ENCODE results near the gene SLC22A8. TPM values are rescaled to one million over a fixed set of nuclear protein-coding genes. Genes with fewer than 3 reads are reported as not detected.
"Not testable (repeated sequence)": the region's sequence is repeated elsewhere in the genome, so short reads cannot be mapped to it uniquely, and the experiment has no call there.

The SLC22A8 gene
- total and polyA plus RNA-seq, 5 donors, result not detected

- no peaks in the 10 kb centered on the region for H3K9me3 ChIP-seq (ENCODE audit: control insufficient read depth, low read length)
- no peak overlapping the region for H3K4me3 ChIP-seq (ENCODE audit: low read length)
- DNase-seq (no peak), ATAC-seq (no peak)
- no peaks in the 10 kb centered on the region for H3K27me3 ChIP-seq (ENCODE audit: control insufficient read depth, insufficient read depth)
- intact Hi-C loops (cut with DNase I), result no loop called here
- 94% methylated on average over 1 of the region's 1 CpG for WGBS
- H3K4me1 ChIP-seq (ENCODE audit: control insufficient read depth, insufficient read depth, low read length), result no peaks in the 10 kb centered on the region
- H3K27ac ChIP-seq (ENCODE audit: low read length), result no peak overlapping the region
Measured at GRCh38 chr11:62959422-62959980, 56.1 kb downstream of the SLC22A8 start.

- Histone ChIP-seq H3K4me1 (ENCODE audit: control insufficient read depth, insufficient read depth, low read length) (no peaks in the 10 kb centered on the region), H3K9me3 (ENCODE audit: control insufficient read depth, low read length) (no peaks in the 10 kb centered on the region), H3K27ac (ENCODE audit: low read length) (no peak overlapping the region), H3K27me3 (ENCODE audit: control insufficient read depth, insufficient read depth) (no peaks in the 10 kb centered on the region), H3K4me3 (ENCODE audit: low read length) (no peak overlapping the region)
- DNase-seq, result no peak
- intact Hi-C loops (cut with DNase I), result no loop called here
- 27% methylated on average over 11 of the region's 11 CpGs for WGBS
- ATAC-seq, result no peak
Measured at GRCh38 chr11:62958547-62959421, 56.9 kb downstream of the SLC22A8 start.

DNA sequence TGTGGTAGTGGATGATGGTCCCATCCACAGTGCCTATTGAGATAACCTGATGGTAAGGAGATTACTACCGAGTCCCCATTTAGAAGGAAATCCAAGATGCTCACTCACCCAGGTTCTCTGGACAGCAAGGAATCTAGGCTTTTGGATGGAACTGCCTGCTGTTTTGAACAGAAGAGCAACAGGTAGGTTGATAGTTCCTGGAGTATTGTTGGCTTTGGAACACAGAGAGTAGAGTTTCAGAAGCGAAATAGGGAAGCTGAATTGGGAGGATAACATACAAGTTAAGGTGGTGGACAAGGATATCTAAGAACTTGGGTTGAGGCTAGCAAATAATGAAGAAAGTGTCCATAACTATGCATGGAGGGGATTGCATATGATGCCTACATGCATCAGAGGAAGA, 58.5 kb downstream of the SLC22A8 start:
- H3K27me3 ChIP-seq (ENCODE audit: control insufficient read depth, insufficient read depth), result no peaks in the 10 kb centered on the region
- H3K9me3 ChIP-seq (ENCODE audit: control insufficient read depth, low read length), result no peaks in the 10 kb centered on the region
- intact Hi-C loops (cut with DNase I), result no loop called here
- no peak overlapping the region for H3K4me3 ChIP-seq (ENCODE audit: low read length)
- H3K4me1 ChIP-seq (ENCODE audit: control insufficient read depth, insufficient read depth, low read length), result no peaks in the 10 kb centered on the region
- DNase-seq (no peak), ATAC-seq (no peak)
- H3K27ac ChIP-seq (ENCODE audit: low read length), result no peak overlapping the region
- WGBS, result 96% methylated on average over 2 of the region's 2 CpGs

- 75% methylated on average over 5 of the region's 5 CpGs for WGBS
- no peak overlapping the region for H3K27ac ChIP-seq (ENCODE audit: low read length)
Measured at GRCh38 chr11:62954478-62954877, 61.2 kb downstream of the SLC22A8 start.

GRCh38 chr11:62953811-62954210, 61.8 kb downstream of the SLC22A8 start:
- ATAC-seq, result no peak
- no peaks in the 10 kb centered on the region for H3K4me1 ChIP-seq (ENCODE audit: control insufficient read depth, insufficient read depth, low read length)
- no peak overlapping the region for H3K27ac ChIP-seq (ENCODE audit: low read length)
- H3K27me3 ChIP-seq (ENCODE audit: control insufficient read depth, insufficient read depth), result no peaks in the 10 kb centered on the region
- 66% methylated on average over 4 of the region's 4 CpGs for WGBS
- no peak for DNase-seq
- intact Hi-C loops (cut with DNase I), result no loop called here
- no peak overlapping the region for H3K4me3 ChIP-seq (ENCODE audit: low read length)
- H3K9me3 ChIP-seq (ENCODE audit: control insufficient read depth, low read length), result no peaks in the 10 kb centered on the region

More at GRCh38 chr11:62954478-62954877, 61.2 kb downstream of the SLC22A8 start:
- H3K4me3 ChIP-seq (ENCODE audit: low read length), result no peak overlapping the region
- DNase-seq (no peak), ATAC-seq (no peak)
- H3K9me3 ChIP-seq (ENCODE audit: control insufficient read depth, low read length), result no peaks in the 10 kb centered on the region
- H3K27me3 ChIP-seq (ENCODE audit: control insufficient read depth, insufficient read depth), result no peaks in the 10 kb centered on the region
- H3K4me1 ChIP-seq (ENCODE audit: control insufficient read depth, insufficient read depth, low read length), result no peaks in the 10 kb centered on the region
- intact Hi-C loops (cut with DNase I), result no loop called here

GRCh38 chr11:62948765-62949320, 66.8 kb downstream of the SLC22A8 start:
- Histone ChIP-seq H3K9me3 (ENCODE audit: control insufficient read depth, low read length) (no peaks in the 10 kb centered on the region), H3K27ac (ENCODE audit: low read length) (no peak overlapping the region), H3K27me3 (ENCODE audit: control insufficient read depth, insufficient read depth) (peaks cover 2% of the 10 kb centered on the region), H3K4me3 (ENCODE audit: low read length) (no peak overlapping the region), H3K4me1 (ENCODE audit: control insufficient read depth, insufficient read depth, low read length) (no peaks in the 10 kb centered on the region)
- ATAC-seq, result no peak
- intact Hi-C loops (cut with DNase I), result no loop called here
- 82% methylated on average over 7 of the region's 7 CpGs for WGBS
- no peak for DNase-seq

DNA sequence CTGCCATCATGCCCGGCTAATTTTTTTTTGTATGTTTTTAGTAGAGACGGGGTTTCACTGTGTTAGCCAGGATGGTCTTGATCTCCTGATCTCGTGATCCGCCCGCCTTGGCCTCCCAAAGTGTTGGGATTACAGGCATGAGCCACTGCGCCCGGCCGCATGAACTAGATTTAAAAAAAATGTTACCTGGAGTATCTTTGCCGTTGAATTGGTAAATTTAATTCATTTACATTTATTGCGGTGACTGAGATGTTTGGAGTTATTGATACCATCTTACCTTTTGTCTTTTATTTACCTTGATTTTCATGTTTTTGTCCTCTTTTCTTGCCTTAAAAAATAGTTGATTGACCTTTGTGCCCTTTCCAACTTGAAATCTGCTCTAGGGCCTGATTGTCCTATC, 70.1 kb downstream of the SLC22A8 start:
- DNase-seq; intact Hi-C loops (cut with DNase I): not testable (repeated sequence)
- WGBS, result 96% methylated on average over 10 of the region's 10 CpGs

More for the DNA sequence above, 70.1 kb downstream of the SLC22A8 start:
- not testable (repeated sequence) for H3K27me3 ChIP-seq (ENCODE audit: control insufficient read depth, insufficient read depth); ATAC-seq; H3K4me1 ChIP-seq (ENCODE audit: control insufficient read depth, insufficient read depth, low read length); H3K9me3 ChIP-seq (ENCODE audit: control insufficient read depth, low read length); H3K27ac ChIP-seq (ENCODE audit: low read length); H3K4me3 ChIP-seq (ENCODE audit: low read length)

Other genes with a start within 250 kb of the SLC22A8 start
- 10 to 100 TPM in 1 of 4 donors, 1 to 10 TPM in 3; 8.0 to 17.1 (median 9.6) TPM for gene TAF6L, start 244.4 kb downstream of the SLC22A8 start, total RNA-seq
- gene TAF6L, start 244.4 kb downstream of the SLC22A8 start, polyA plus RNA-seq, result 10.4 TPM
- gene TMEM179B, start 228.4 kb downstream of the SLC22A8 start, total RNA-seq, result 10 to 100 TPM; 19.2 to 21.8 (median 19.7) TPM
- gene TMEM179B, start 228.4 kb downstream of the SLC22A8 start, polyA plus RNA-seq, result 29.7 TPM
- 10 to 100 TPM; 12.7 to 17.2 (median 16.3) TPM for gene TMEM223, start 223.8 kb downstream of the SLC22A8 start, total RNA-seq
- gene TMEM223, start 223.8 kb downstream of the SLC22A8 start, polyA plus RNA-seq, result 29.5 TPM
- gene NXF1, start 210.4 kb downstream of the SLC22A8 start, total RNA-seq, result 10 to 100 TPM; 40.3 to 56.4 (median 47.1) TPM
- gene NXF1, start 210.4 kb downstream of the SLC22A8 start, polyA plus RNA-seq, result 45.8 TPM
- gene STX5, start 183.8 kb downstream of the SLC22A8 start, total RNA-seq, result 10 to 100 TPM; 20.1 to 27.8 (median 21.8) TPM
- gene STX5, start 183.8 kb downstream of the SLC22A8 start, polyA plus RNA-seq, result 14.4 TPM
- not detected for gene TEX54, start 183.0 kb downstream of the SLC22A8 start, total RNA-seq
- not detected for gene TEX54, start 183.0 kb downstream of the SLC22A8 start, polyA plus RNA-seq
- 10 to 100 TPM; 24.8 to 28.7 (median 26.6) TPM for gene WDR74, start 176.3 kb downstream of the SLC22A8 start, total RNA-seq
- 17.9 TPM for gene WDR74, start 176.3 kb downstream of the SLC22A8 start, polyA plus RNA-seq
- 10 to 100 TPM; 40.2 to 64.1 (median 40.5) TPM for gene SLC3A2, start 134.9 kb downstream of the SLC22A8 start, total RNA-seq
- 28.1 TPM for gene SLC3A2, start 134.9 kb downstream of the SLC22A8 start, polyA plus RNA-seq
- under 1 TPM in 2 of 4 donors, not detected in 2; 0.09 to 0.24 TPM for gene CHRM1, start 94.5 kb downstream of the SLC22A8 start, total RNA-seq
- gene CHRM1, start 94.5 kb downstream of the SLC22A8 start, polyA plus RNA-seq, result 0.07 TPM
- not detected for gene SLC22A6, start 30.9 kb downstream of the SLC22A8 start, total RNA-seq
- not detected for gene SLC22A6, start 30.9 kb downstream of the SLC22A8 start, polyA plus RNA-seq
- gene SLC22A24, start 128.4 kb upstream of the SLC22A8 start, total RNA-seq, result not detected
- gene SLC22A24, start 128.4 kb upstream of the SLC22A8 start, polyA plus RNA-seq, result not detected
- not detected for gene SLC22A25, start 227.8 kb upstream of the SLC22A8 start, total RNA-seq
- gene SLC22A25, start 227.8 kb upstream of the SLC22A8 start, polyA plus RNA-seq, result not detected